Subcutaneous adipose tissue (tissue), 4 donors: Measurements from ENCODE around the gene SPI1. TPM values are rescaled to one million over a fixed set of nuclear protein-coding genes. Genes with fewer than 3 reads are reported as not detected.

Experiments
- CTCF ChIP-seq: fragments of 450-650 bp; IDR thresholded peaks from one replicate; pipeline ENCODE4 v1.5.1; 2016; ENCODE audit warnings: low read depth, mild to moderate bottlenecking, control low read depth, antibody characterized with exemption, moderate library complexity
- total RNA-seq, 4 donors: library from RNA; depleted of rRNA; stranded (reverse); fragments of >200 nt; gene quantifications; one replicate each; pipeline ENCODE4 v1.1.0, GENCODE V29; 2016

Gene SPI1
- total RNA-seq, 4 donors from 2014 or later, result 20.3 to 92.3 (median 32.6) TPM

- TF ChIP-seq CTCF, result no peak
Observed at GRCh38 chr11:47394322-47395222, 16.2 kb upstream of the SPI1 start.

- TF ChIP-seq CTCF, result no peak
Observed at GRCh38 chr11:47394050-47394321, 15.6 kb upstream of the SPI1 start.

GRCh38 chr11:47393163-47394049 lies 15.1 kb upstream of the SPI1 start:
- TF ChIP-seq CTCF, result no peak

- TF ChIP-seq CTCF, result no peak
Observed at GRCh38 chr11:47392546-47393162, 14.3 kb upstream of the SPI1 start.

GRCh38 chr11:47391711-47392432 lies 13.5 kb upstream of the SPI1 start:
- TF ChIP-seq CTCF, result no peak

- no peak for TF ChIP-seq CTCF
Observed at GRCh38 chr11:47391077-47391583, 12.8 kb upstream of the SPI1 start.
